ENCODE results near the gene CAMK1. TPM values are rescaled to one million over a fixed set of nuclear protein-coding genes. Genes with fewer than 3 reads are reported as not detected.
A peak's percentile ranks its signal among the peaks of the same experiment; 100 is the strongest.
"Not testable (repeated sequence)": the region's sequence is repeated elsewhere in the genome, so short reads cannot be mapped to it uniquely, and the experiment has no call there.

Gene CAMK1
- total RNA-seq, 1 donor from 2014 or later, result 18.0 TPM

- no peak for DNase-seq (ENCODE audit: low read depth)
- H3K36me3 ChIP-seq (ENCODE audit: control insufficient read depth, insufficient read depth, low read length), result peaks cover 2% of the 10 kb centered on the region
- TF ChIP-seq CTCF (IDR thresholded peaks at IDR 0.05; ENCODE audit: insufficient read depth, low read length, poor library complexity, severe bottlenecking), result no peak
- no peak overlapping the region for H3K4me3 ChIP-seq (ENCODE audit: low read depth, low read length)
- no peaks in the 10 kb centered on the region for H3K27me3 ChIP-seq (ENCODE audit: control insufficient read depth, insufficient read depth, low read length)
Observed at GRCh38 chr3:9777694-9778021, 7.9 kb upstream of the CAMK1 start.

- no peak for TF ChIP-seq CTCF (IDR thresholded peaks at IDR 0.05; ENCODE audit: insufficient read depth, low read length, poor library complexity, severe bottlenecking)
- H3K4me3 ChIP-seq (ENCODE audit: low read depth, low read length), result no peak overlapping the region
- H3K27me3 ChIP-seq (ENCODE audit: control insufficient read depth, insufficient read depth, low read length), result no peaks in the 10 kb centered on the region
- H3K36me3 ChIP-seq (ENCODE audit: control insufficient read depth, insufficient read depth, low read length), result peaks cover 2% of the 10 kb centered on the region
- no peak for DNase-seq (ENCODE audit: low read depth)
Observed at GRCh38 chr3:9776896-9777693, 7.3 kb upstream of the CAMK1 start.

GRCh38 chr3:9771007-9771406, 1.3 kb upstream of the CAMK1 start:
- DNase-seq (ENCODE audit: low read depth); H3K36me3 ChIP-seq (ENCODE audit: control insufficient read depth, insufficient read depth, low read length); H3K4me3 ChIP-seq (ENCODE audit: low read depth, low read length); H3K27me3 ChIP-seq (ENCODE audit: control insufficient read depth, insufficient read depth, low read length): not testable (repeated sequence)

- Histone ChIP-seq H3K27me3 (ENCODE audit: control insufficient read depth, insufficient read depth, low read length) (no peaks in the 10 kb centered on the region), H3K4me3 (ENCODE audit: low read depth, low read length) (peak overlapping the region; percentile 64), H3K36me3 (ENCODE audit: control insufficient read depth, insufficient read depth, low read length) (no peaks in the 10 kb centered on the region)
- TF ChIP-seq CTCF (IDR thresholded peaks at IDR 0.05; ENCODE audit: insufficient read depth, low read length, poor library complexity, severe bottlenecking), result no peak
- DNase-seq (ENCODE audit: low read depth), result no peak
Observed at GRCh38 chr3:9770276-9770812, 597 bp upstream of the CAMK1 start.

- no peak for DNase-seq (ENCODE audit: low read depth)
- peak overlapping the region; percentile 64 for H3K4me3 ChIP-seq (ENCODE audit: low read depth, low read length)
- H3K27me3 ChIP-seq (ENCODE audit: control insufficient read depth, insufficient read depth, low read length), result no peaks in the 10 kb centered on the region
- no peak for TF ChIP-seq CTCF (IDR thresholded peaks at IDR 0.05; ENCODE audit: insufficient read depth, low read length, poor library complexity, severe bottlenecking)
- no peaks in the 10 kb centered on the region for H3K36me3 ChIP-seq (ENCODE audit: control insufficient read depth, insufficient read depth, low read length)
Observed at GRCh38 chr3:9769012-9769411, 735 bp downstream of the CAMK1 start.

- Histone ChIP-seq H3K36me3 (ENCODE audit: control insufficient read depth, insufficient read depth, low read length) (no peaks in the 10 kb centered on the region), H3K4me3 (ENCODE audit: low read depth, low read length) (no peak overlapping the region), H3K27me3 (ENCODE audit: control insufficient read depth, insufficient read depth, low read length) (no peaks in the 10 kb centered on the region)
- no peak for DNase-seq (ENCODE audit: low read depth)
- no peak for TF ChIP-seq CTCF (IDR thresholded peaks at IDR 0.05; ENCODE audit: insufficient read depth, low read length, poor library complexity, severe bottlenecking)
Observed at GRCh38 chr3:9768141-9768775, 1.5 kb downstream of the CAMK1 start.
